GM19438 (cell line): ENCODE results near the gene KCNK3.

Experiments
- ATAC-seq: cut with Tn5 transposase; IDR thresholded peaks from one replicate; pipeline ENCODE4 v1.9.1; 2021; ENCODE audit warnings: low read depth; ENCODE audit not compliant: unreplicated experiment

Gene KCNK3

GRCh38 chr2:26710145-26710544, 17.6 kb downstream of the KCNK3 start:
- ATAC-seq, result no peak

GRCh38 chr2:26710743-26711456, 18.4 kb downstream of the KCNK3 start:
- ATAC-seq, result no peak

GRCh38 chr2:26711457-26712161, 19.1 kb downstream of the KCNK3 start:
- no peak for ATAC-seq

- no peak for ATAC-seq
These were observed 20.3 kb downstream of the KCNK3 start for GRCh38 chr2:26712486-26713465.

- ATAC-seq, result no peak
These were observed 23.2 kb downstream of the KCNK3 start for GRCh38 chr2:26715528-26716270.

GRCh38 chr2:26716340-26716739, 23.8 kb downstream of the KCNK3 start:
- ATAC-seq, result no peak

- no peak for ATAC-seq
These were observed 24.2 kb downstream of the KCNK3 start for GRCh38 chr2:26716769-26717168.

- ATAC-seq, result no peak
These were observed 24.8 kb downstream of the KCNK3 start for GRCh38 chr2:26717362-26717761.

GRCh38 chr2:26718949-26719686, 26.6 kb downstream of the KCNK3 start:
- ATAC-seq, result no peak

- no peak for ATAC-seq
These were observed 28.0 kb downstream of the KCNK3 start for GRCh38 chr2:26720322-26721114.

- ATAC-seq, result no peak
These were observed 28.9 kb downstream of the KCNK3 start for GRCh38 chr2:26721115-26722032.

GRCh38 chr2:26722328-26722727, 29.8 kb downstream of the KCNK3 start:
- ATAC-seq, result no peak

- ATAC-seq, result no peak
These were observed 30.4 kb downstream of the KCNK3 start for GRCh38 chr2:26722911-26723310.

- no peak for ATAC-seq
These were observed 31.0 kb downstream of the KCNK3 start for GRCh38 chr2:26723475-26723874.

GRCh38 chr2:26723991-26724750, 31.6 kb downstream of the KCNK3 start:
- ATAC-seq, result no peak

- ATAC-seq, result no peak
These were observed 32.4 kb downstream of the KCNK3 start for GRCh38 chr2:26724784-26725520.

- no peak for ATAC-seq
These were observed 32.9 kb downstream of the KCNK3 start for GRCh38 chr2:26725521-26725820.
